AG09319 (cell line): Measurements from ENCODE around the gene COMP.

ENCODE experiments used
- DNase-seq: peaks from one replicate; pipeline ENCODE4 v3.0.0-alpha.2; 2010; ENCODE audit warnings: low read depth; ENCODE audit errors: extremely low read depth
- CTCF ChIP-seq: IDR thresholded peaks from 2 replicates; pipeline ENCODE4 v1.5.1; 2011; ENCODE audit warnings: low read depth, mild to moderate bottlenecking, inconsistent platforms, low read length, moderate library complexity

COMP gene

GRCh38 chr19:18781047-18781600 is 10.0 kb downstream of the COMP start:
- no peak for DNase-seq
- no peak for TF ChIP-seq CTCF

GRCh38 chr19:18780631-18781030 is 10.5 kb downstream of the COMP start:
- no peak for DNase-seq
- no peak for TF ChIP-seq CTCF

GRCh38 chr19:18780081-18780480 is 11.0 kb downstream of the COMP start:
- no peak for DNase-seq
- no peak for TF ChIP-seq CTCF

GRCh38 chr19:18778826-18779495 is 12.1 kb downstream of the COMP start:
- TF ChIP-seq CTCF: no peak
- no peak for DNase-seq

- DNase-seq: no peak
- no peak for TF ChIP-seq CTCF
These were observed 13.1 kb downstream of the COMP start for GRCh38 chr19:18778076-18778389.

- no peak for DNase-seq
- TF ChIP-seq CTCF: no peak
These were observed 13.6 kb downstream of the COMP start for GRCh38 chr19:18777301-18778075.

GRCh38 chr19:18776736-18777135 is 14.4 kb downstream of the COMP start:
- TF ChIP-seq CTCF: no peak
- no peak for DNase-seq
